ENCODE measurements around the gene GPR132.
A peak's percentile ranks its signal among the peaks of the same experiment; 100 is the strongest.

GPR132 gene

DNA sequence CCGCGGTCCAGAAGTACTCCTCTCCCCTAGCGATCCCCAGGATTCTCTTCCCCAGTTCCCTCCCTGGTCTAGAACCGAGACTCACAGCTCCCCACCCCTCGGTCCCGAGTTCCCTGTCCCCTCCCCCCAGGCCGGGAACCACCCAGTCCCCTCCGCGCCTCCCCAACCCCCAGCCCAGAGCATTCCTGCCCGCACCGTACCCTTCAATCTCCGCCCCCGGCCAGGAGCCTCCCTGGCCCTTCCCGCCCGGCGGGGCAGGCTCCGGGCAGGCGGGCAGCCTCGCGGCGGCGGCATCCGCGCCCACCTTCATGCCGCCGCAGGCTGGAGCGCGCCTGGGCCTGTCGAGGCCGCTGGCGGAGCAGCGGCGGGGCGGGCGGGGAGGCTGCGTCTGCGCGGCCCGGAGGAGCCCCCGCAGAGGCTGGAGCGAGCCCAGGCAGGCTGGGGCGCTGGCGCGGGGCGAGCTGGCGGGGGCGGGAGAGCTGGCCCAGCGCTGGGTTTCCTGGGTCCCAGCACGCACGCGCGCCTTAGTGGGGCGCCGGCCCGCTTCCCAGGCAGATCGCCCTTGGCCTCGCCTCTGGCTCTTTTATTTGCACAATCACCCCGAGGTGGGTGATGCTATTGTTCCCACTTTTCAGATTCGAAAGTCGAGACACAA is 22.2 kb upstream of the GPR132 start:
- H3K36me3 ChIP-seq (ENCODE audit: insufficient read depth, low read length): no peaks in the 10 kb centered on the region
- no peak overlapping the region for H2AFZ ChIP-seq (ENCODE audit: low read length)
- no peak overlapping the region for H3K9ac ChIP-seq (ENCODE audit: low read depth, low read length, poor library complexity, severe bottlenecking)
- H3F3A ChIP-seq (ENCODE audit: low read depth): 0 out of 2 replicates have a peak, but pooled peaks cover 3% of the 10 kb centered on the region
- no peaks in the 10 kb centered on the region for H3K27me3 ChIP-seq (ENCODE audit: insufficient read depth, low read length, poor library complexity, severe bottlenecking)
- no peak for TF ChIP-seq EZH2phosphoT487 (IDR thresholded peaks at IDR 0.05; ENCODE audit: borderline replicate concordance)
- TF ChIP-seq, protein P1, sequence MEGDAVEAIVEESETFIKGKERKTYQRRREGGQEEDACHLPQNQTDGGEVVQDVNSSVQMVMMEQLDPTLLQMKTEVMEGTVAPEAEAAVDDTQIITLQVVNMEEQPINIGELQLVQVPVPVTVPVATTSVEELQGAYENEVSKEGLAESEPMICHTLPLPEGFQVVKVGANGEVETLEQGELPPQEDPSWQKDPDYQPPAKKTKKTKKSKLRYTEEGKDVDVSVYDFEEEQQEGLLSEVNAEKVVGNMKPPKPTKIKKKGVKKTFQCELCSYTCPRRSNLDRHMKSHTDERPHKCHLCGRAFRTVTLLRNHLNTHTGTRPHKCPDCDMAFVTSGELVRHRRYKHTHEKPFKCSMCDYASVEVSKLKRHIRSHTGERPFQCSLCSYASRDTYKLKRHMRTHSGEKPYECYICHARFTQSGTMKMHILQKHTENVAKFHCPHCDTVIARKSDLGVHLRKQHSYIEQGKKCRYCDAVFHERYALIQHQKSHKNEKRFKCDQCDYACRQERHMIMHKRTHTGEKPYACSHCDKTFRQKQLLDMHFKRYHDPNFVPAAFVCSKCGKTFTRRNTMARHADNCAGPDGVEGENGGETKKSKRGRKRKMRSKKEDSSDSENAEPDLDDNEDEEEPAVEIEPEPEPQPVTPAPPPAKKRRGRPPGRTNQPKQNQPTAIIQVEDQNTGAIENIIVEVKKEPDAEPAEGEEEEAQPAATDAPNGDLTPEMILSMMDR (conservative IDR thresholded peaks at IDR 0.05; ENCODE audit: low read length): no peak
- H3K4me3 ChIP-seq (ENCODE audit: low read length, poor library complexity, severe bottlenecking): no peak overlapping the region
- no peaks in the 10 kb centered on the region for H4K20me1 ChIP-seq (ENCODE audit: insufficient read depth, low read length, poor library complexity, severe bottlenecking)
- no peaks in the 10 kb centered on the region for H3K9me3 ChIP-seq (ENCODE audit: insufficient read depth, low read depth, low read length)
- peak overlapping the region; percentile 32 for H3K4me2 ChIP-seq (ENCODE audit: low read depth, low read length, poor library complexity, severe bottlenecking)
- H3K4me1 ChIP-seq (ENCODE audit: insufficient read depth, low read length, poor library complexity, severe bottlenecking): peaks cover 6% of the 10 kb centered on the region
- no peaks in the 10 kb centered on the region for H3K79me2 ChIP-seq (ENCODE audit: insufficient read depth, low read length)
- no peaks in the 10 kb centered on the region for H3K9me2 ChIP-seq (replicated peaks; ENCODE audit: low read depth, low read length)

DNA sequence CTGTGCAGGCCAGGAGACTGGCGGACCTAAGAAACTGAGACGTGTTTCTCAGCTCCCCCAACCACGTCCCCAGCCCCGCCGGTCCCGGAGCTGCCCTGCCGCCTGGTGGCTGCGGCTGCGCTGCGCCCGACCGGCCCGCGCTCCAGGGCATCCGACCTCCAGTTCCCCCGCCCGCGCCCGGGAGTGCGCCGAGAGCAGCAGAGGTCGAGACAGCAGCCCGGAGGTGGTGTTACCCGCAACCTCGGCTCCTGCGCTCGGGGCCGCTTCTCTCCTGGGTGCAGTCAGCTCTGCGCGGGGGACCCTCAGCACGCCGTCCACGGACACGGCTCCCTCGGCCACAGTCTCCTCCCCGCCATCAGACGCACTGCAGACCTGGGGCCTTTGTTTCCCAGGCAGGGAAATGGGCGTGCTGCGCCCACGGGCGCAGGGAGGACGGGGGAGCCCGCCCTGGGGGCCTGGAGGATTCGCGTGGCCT is 21.6 kb upstream of the GPR132 start:
- no peaks in the 10 kb centered on the region for H3K9me2 ChIP-seq (replicated peaks; ENCODE audit: low read depth, low read length)
- no peak overlapping the region for H2AFZ ChIP-seq (ENCODE audit: low read length)
- no peak overlapping the region for H3K4me3 ChIP-seq (ENCODE audit: low read length, poor library complexity, severe bottlenecking)
- H3K9me3 ChIP-seq (ENCODE audit: insufficient read depth, low read depth, low read length): no peaks in the 10 kb centered on the region
- TF ChIP-seq, protein P1 (conservative IDR thresholded peaks at IDR 0.05; ENCODE audit: low read length): peak; percentile 69
- no peak for TF ChIP-seq EZH2phosphoT487 (IDR thresholded peaks at IDR 0.05; ENCODE audit: borderline replicate concordance)
- no peaks in the 10 kb centered on the region for H3K79me2 ChIP-seq (ENCODE audit: insufficient read depth, low read length)
- H3K9ac ChIP-seq (ENCODE audit: low read depth, low read length, poor library complexity, severe bottlenecking): no peak overlapping the region
- no peaks in the 10 kb centered on the region for H3K36me3 ChIP-seq (ENCODE audit: insufficient read depth, low read length)
- H3K27me3 ChIP-seq (ENCODE audit: insufficient read depth, low read length, poor library complexity, severe bottlenecking): no peaks in the 10 kb centered on the region
- no peaks in the 10 kb centered on the region for H4K20me1 ChIP-seq (ENCODE audit: insufficient read depth, low read length, poor library complexity, severe bottlenecking)
- no peaks in the 10 kb centered on the region for H3F3A ChIP-seq (ENCODE audit: low read depth)
- peak overlapping the region; percentile 32 for H3K4me2 ChIP-seq (ENCODE audit: low read depth, low read length, poor library complexity, severe bottlenecking)
- H3K4me1 ChIP-seq (ENCODE audit: insufficient read depth, low read length, poor library complexity, severe bottlenecking): peaks cover under 1% of the 10 kb centered on the region

DNA sequence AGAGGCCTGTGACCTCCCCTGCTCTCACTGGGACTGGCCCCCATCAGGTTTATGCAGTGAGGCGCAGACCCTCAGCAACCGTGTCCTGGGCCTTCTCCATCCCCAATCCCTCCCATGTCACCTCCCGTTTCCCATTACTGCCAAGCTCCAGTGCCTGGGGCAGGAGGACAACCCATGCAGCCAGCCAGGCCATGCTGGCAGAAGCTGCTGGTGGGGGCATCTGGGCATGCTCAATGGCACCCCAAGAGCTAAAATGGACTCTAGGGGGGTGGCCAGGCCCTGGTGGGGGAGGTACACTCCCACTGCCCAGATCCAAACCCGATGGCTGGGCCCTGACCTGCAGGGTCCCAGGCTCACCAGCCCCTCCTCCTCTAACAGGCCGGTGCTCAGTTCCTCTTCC is 20.5 kb upstream of the GPR132 start:
- TF ChIP-seq, protein P1 (conservative IDR thresholded peaks at IDR 0.05; ENCODE audit: low read length): no peak
- TF ChIP-seq EZH2phosphoT487 (IDR thresholded peaks at IDR 0.05; ENCODE audit: borderline replicate concordance): no peak
- no peaks in the 10 kb centered on the region for H3K4me1 ChIP-seq (ENCODE audit: insufficient read depth, low read length, poor library complexity, severe bottlenecking)
- no peaks in the 10 kb centered on the region for H3K27me3 ChIP-seq (ENCODE audit: insufficient read depth, low read length, poor library complexity, severe bottlenecking)
- H2AFZ ChIP-seq (ENCODE audit: low read length): no peak overlapping the region
- no peaks in the 10 kb centered on the region for H3F3A ChIP-seq (ENCODE audit: low read depth)
- no peaks in the 10 kb centered on the region for H3K36me3 ChIP-seq (ENCODE audit: insufficient read depth, low read length)
- H3K79me2 ChIP-seq (ENCODE audit: insufficient read depth, low read length): no peaks in the 10 kb centered on the region
- no peak overlapping the region for H3K4me3 ChIP-seq (ENCODE audit: low read length, poor library complexity, severe bottlenecking)
- H3K9me3 ChIP-seq (ENCODE audit: insufficient read depth, low read depth, low read length): no peaks in the 10 kb centered on the region
- no peaks in the 10 kb centered on the region for H4K20me1 ChIP-seq (ENCODE audit: insufficient read depth, low read length, poor library complexity, severe bottlenecking)
- no peaks in the 10 kb centered on the region for H3K9me2 ChIP-seq (replicated peaks; ENCODE audit: low read depth, low read length)
- no peak overlapping the region for H3K4me2 ChIP-seq (ENCODE audit: low read depth, low read length, poor library complexity, severe bottlenecking)
- H3K9ac ChIP-seq (ENCODE audit: low read depth, low read length, poor library complexity, severe bottlenecking): no peak overlapping the region
